DMS114 treated with DMSO at 0.1 percent for 48 hours (cell line): Measurements from ENCODE around the gene APCS.

Experiments
- DNase-seq: peaks from one replicate; lab custom pipeline; 2025; ENCODE audit not compliant: unreplicated experiment; lab: John Stamatoyannopoulos, UW

The APCS gene

GRCh38 chr1:159587461-159587951 lies at the start of gene APCS:
APCS (plus strand) TSS chr1:159587826; CDS start chr1:159587922, 96 bp downstream.
- DNase-seq, result no peak

GRCh38 chr1:159548126-159548525 lies 39.5 kb upstream of the APCS start:
- no peak for DNase-seq

- no peak for DNase-seq
Observed at GRCh38 chr1:159554261-159554660, 33.4 kb upstream of the APCS start.

- DNase-seq, result no peak
Observed at GRCh38 chr1:159554696-159555095, 32.9 kb upstream of the APCS start.

GRCh38 chr1:159556931-159557369 lies 30.7 kb upstream of the APCS start:
- no peak for DNase-seq

- DNase-seq, result no peak
Observed at GRCh38 chr1:159560599-159560998, 27.0 kb upstream of the APCS start.

- no peak for DNase-seq
Observed at GRCh38 chr1:159561497-159561896, 26.1 kb upstream of the APCS start.

- DNase-seq, result no peak
Observed at GRCh38 chr1:159562680-159563079, 24.9 kb upstream of the APCS start.

- no peak for DNase-seq
Observed at GRCh38 chr1:159577446-159577845, 10.2 kb upstream of the APCS start.

GRCh38 chr1:159580340-159580739 lies 7.3 kb upstream of the APCS start:
- DNase-seq, result no peak

- DNase-seq, result no peak
Observed at GRCh38 chr1:159581422-159581821, 6.2 kb upstream of the APCS start.

- DNase-seq, result no peak
Observed at GRCh38 chr1:159584536-159584935, 3.1 kb upstream of the APCS start.

GRCh38 chr1:159591981-159592380 lies 4.4 kb downstream of the APCS start:
- no peak for DNase-seq

GRCh38 chr1:159594625-159595405 lies 7.2 kb downstream of the APCS start:
- no peak for DNase-seq

- DNase-seq, result no peak
Observed at GRCh38 chr1:159598196-159598595, 10.6 kb downstream of the APCS start.

GRCh38 chr1:159600894-159601293 lies 13.3 kb downstream of the APCS start:
- DNase-seq, result no peak

GRCh38 chr1:159602501-159602999 lies 14.9 kb downstream of the APCS start:
- DNase-seq, result no peak

- no peak for DNase-seq
Observed at GRCh38 chr1:159612211-159612885, 24.7 kb downstream of the APCS start.

GRCh38 chr1:159632922-159633321 lies 45.3 kb downstream of the APCS start:
- DNase-seq, result no peak
